GM18867 (cell line): ENCODE data around the gene PHF21A.
"Not testable (repeated sequence)": the region's sequence is repeated elsewhere in the genome, so short reads cannot be mapped to it uniquely, and the experiment has no call there.

Experiments used
- ATAC-seq: cut with Tn5 transposase; IDR thresholded peaks from one replicate; pipeline ENCODE4 v1.9.1; 2021; ENCODE audit warnings: mild to moderate bottlenecking, moderate library complexity; ENCODE audit not compliant: unreplicated experiment

Gene PHF21A

DNA sequence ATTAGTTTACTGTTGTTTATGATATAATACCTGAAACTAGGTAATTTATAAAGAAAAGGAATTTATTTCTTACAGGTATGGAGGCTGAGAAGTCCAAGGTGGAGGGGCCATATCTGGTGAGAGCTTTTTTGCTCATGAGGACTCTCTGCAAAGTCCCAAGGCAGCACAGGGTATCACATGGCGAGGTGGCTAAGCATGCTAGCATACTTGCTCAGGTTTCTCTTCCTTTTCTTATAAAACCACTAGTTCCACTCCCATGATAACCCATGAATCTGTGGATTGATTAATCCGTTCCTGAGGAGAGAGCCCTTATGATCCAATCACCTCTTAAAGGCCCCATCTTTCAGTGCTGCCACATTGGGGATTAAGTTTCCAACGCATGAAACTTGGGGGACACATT lies 82.7 kb downstream of the PHF21A start:
- no peak for ATAC-seq

DNA sequence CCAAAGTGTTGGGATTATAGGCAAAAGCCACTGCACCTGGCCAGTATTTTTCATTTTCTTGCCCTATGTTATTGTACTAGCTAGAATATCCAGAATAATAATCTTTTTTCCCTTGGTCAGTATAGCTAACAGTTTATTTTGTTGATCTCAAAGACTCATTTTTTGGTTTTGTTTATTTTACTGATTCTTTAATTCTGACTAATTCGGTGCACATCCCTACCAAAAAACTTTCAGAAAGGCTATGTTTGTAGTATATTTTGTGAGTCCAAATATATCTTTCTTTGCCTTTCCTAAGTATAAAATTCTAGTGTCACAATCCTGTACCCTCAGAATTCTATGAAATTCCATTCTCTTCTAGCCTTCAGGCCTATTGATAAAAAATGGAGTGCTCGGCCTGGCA lies 84.3 kb downstream of the PHF21A start:
- ATAC-seq = no peak

DNA sequence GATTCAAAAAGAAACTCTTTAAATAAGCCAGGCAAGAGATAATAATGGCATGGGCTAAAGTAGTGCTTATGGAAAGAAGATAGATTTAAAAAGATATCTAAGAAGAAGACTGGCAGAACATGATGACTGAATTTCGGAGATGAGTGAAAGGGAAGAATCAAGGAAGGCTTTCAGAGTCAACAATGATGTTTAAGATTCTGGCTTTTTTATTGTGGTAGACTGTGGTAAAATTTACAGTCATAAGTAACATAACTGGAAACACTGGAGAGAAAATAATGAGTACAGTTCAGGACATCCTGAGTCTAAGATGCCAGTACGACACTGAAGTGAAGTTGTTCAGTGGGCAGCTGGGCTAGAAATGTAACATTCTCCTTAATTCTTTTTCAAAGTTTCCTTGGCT lies 85.2 kb downstream of the PHF21A start:
- ATAC-seq = no peak

DNA sequence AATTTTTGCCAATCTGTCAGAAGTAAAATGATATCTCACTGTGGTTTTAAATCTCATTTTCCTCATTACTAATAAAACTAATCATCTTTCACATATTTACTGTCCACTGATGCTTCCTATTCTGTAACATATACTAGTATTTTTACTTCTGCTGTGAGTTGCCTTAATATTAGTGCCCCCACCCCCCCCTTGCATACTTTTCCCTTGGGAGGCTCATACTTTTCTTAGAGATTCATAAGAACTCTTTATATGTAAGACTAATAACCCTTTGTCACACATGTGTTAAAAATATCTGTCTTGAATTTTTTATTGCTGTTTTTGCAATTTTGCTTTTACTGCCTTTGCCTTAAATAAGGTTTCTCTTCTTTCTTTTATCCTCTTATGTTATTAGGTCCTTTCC lies 87.2 kb downstream of the PHF21A start:
- no peak for ATAC-seq

GRCh38 chr11:46026606-46027293 lies 94.5 kb downstream of the PHF21A start:
- ATAC-seq = no peak

DNA sequence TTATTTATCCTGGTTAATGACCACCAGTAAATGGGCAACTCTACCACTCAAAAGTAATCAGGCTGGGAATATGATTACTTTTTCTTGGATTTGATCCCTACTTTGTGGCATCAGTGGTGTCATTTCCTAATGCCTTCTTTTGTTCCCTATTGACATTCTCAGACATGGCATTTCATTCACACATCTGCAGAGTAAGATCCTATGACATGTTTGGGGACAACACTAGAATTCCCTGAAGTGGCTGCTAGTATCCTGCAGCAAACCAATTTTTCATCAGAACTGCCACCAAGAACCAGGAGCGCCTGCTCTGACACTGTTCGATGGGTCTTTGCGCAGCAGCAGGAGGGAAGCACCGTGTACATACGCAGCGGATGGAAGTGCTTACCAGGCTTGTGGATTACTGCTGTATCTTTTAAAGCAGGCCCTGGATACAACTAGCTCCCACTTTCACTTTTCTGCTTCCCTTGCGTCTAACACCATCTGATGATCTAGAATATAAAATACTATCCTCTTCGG lies 101.1 kb downstream of the PHF21A start:
- no peak for ATAC-seq

GRCh38 chr11:46018651-46019050 lies 102.6 kb downstream of the PHF21A start:
- ATAC-seq = no peak

GRCh38 chr11:46017341-46017740 lies 103.9 kb downstream of the PHF21A start:
- ATAC-seq = no peak

DNA sequence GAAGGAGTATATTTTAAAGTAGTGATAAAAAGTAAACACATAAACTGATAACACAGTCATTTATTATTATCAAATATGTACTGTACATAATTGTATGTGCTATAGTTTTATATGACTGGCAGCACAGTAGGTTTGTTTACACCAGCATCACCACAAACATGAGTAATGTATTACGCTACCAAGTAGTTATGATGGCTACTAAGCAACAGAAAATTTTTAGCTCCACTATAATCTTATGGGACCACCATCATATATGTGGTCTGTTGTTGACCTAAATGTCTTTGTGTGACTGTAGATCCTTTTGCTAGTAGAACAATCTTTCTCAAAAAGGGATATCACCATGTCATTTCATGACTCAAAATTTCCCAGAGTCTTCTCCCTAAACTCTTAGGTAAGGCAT lies 105.3 kb downstream of the PHF21A start:
- no peak for ATAC-seq

- not testable (repeated sequence) for ATAC-seq
Observed at GRCh38 chr11:46014168-46014567, 107.1 kb downstream of the PHF21A start.

- ATAC-seq = no peak
Observed at GRCh38 chr11:46012185-46012584, 109.1 kb downstream of the PHF21A start.

DNA sequence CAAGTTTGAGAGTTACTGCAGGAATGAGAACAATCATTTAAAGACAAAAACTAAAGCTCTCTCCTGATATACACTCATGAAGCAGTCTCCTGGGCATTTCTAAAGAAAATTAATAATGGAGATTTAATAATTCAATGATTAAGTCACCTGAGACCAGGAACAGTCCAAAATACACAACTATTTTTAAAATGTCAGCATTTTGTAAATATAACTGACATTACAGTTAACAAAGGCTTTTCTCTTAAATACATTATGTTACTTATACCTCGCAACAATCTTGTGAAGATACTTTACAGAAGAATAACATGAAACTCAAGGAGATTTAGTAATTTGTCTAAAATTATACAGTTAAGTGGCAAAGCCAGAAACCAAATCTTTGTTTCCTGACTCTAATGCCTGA lies 111.2 kb downstream of the PHF21A start:
- ATAC-seq = no peak

DNA sequence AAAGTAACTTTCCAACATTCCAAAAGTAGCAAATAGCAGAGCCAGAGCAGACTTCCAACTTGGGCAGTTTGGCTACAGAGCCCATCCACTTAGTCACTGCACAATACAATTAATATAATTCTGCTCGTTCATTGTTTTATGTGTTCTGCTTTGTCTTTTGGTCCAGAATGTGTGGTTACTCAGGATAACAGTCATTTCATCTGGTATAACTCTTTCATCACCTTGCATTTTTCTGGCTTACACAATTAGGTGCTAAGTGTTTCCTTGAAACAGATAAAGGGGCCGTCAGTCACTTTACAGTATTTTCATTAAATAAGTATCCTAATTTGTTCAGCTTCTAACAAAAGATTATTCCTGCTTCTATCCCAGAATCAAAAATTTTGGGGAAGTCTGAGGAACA lies 111.6 kb downstream of the PHF21A start:
- ATAC-seq = no peak

- ATAC-seq = no peak
Observed at GRCh38 chr11:46006418-46007070, 114.7 kb downstream of the PHF21A start.

GRCh38 chr11:46003572-46003971 lies 117.7 kb downstream of the PHF21A start:
- ATAC-seq = no peak

- ATAC-seq = no peak
Observed at GRCh38 chr11:46002189-46002588, 119.1 kb downstream of the PHF21A start.

- no peak for ATAC-seq
Observed at GRCh38 chr11:46001448-46001914, 119.8 kb downstream of the PHF21A start.

GRCh38 chr11:45997599-45997998 lies 123.7 kb downstream of the PHF21A start:
- ATAC-seq = no peak

- ATAC-seq = no peak
Observed at GRCh38 chr11:45995342-45995734, 125.9 kb downstream of the PHF21A start.

DNA sequence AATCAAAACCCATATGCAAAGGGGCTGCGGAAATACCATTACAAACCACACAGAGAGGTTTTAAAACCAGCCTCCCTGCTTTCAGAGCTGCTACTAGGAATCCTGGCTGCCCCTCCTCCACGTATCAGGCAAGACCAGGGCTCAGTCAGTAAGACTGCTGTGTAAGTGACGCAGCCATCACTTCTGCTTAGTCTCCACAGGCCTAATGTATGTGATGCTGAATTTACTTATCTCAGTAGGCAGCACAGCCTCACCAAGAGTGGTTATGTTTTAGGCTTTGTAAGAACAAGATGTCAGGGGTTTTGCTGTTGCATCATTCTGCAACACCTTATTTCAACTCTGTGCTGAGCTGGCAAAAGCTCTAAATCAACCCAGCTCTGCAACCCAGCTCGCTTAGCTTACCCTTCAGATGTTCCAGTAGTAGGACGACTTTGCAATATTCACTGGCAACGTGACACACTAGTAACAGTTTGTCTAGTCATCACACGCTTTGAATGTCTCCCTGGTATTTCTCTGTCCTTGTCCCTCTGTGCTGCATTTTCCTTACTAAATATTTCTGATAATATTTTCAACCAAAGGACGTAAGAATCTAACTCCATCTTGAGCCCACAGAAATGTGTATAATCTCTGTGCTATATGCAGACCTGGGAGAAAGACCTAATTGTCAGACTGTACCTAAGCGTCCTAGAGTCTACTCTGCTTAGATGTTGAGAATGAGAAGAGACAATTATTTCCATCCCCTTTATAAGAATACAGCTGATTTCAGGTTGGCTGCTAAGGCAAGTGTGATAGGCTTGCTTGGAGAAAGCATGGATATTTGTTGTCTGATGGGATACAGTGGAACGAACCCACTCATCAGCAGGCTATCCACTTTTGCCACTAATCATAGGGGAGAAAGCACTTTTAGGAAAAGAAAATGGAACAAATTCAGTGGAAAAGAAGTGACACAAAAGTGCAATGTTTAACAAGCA lies 126.6 kb downstream of the PHF21A start:
- ATAC-seq = no peak

DNA sequence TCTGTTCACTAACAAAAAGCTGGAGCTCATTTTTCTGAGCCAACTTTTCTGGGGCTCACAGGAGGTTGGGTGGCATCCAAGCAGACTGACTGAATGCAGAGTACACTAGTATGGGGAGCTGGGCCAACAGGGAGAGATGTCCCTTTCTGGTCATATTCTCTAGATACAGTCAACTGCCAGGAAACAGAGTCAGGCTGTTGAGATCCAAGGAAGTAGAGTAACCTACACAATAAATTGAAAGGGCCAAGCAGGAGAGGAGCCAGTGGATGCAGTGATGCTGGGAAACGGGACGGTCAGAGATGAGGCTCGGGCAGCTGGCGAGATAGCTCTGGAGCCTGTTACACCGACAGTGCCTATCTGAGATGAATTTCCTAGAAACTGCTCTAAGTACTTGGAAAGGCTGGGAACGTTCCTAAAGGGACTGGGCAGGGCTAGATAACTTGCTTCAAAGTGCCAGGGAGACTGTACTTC lies 127.7 kb downstream of the PHF21A start:
- no peak for ATAC-seq
